Measurements from ENCODE around the gene MED12L. TPM values are rescaled to one million over a fixed set of nuclear protein-coding genes. Genes with fewer than 3 reads are reported as not detected.

MED12L gene
- polyA plus RNA-seq, 1 donor = 2.7 TPM

DNA sequence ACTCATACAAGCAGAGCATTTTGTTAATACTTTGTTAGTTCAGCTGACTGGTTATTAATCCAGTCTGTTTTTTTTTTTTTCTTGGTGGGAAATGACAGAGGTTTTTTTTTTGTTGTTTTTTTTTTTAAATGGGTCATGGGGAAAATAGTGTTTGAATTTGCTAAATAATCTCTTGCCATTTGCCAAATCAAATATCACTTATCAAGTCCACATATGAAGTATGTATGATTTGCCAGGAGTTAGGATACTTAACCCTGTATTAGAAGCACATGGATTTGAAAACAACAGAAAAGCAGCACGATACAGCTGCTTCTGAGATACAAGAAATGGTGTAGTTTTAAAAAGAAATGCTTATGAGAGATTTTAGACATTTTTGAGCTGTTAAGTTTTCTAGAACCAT, 171.3 kb downstream of the MED12L start:
- no peak for DNase-seq

- DNase-seq = no peak
These were observed 174.2 kb downstream of the MED12L start for GRCh38 chr3:151259664-151260063.

- no peak for DNase-seq
These were observed 177.5 kb downstream of the MED12L start for GRCh38 chr3:151262871-151263525.

DNA sequence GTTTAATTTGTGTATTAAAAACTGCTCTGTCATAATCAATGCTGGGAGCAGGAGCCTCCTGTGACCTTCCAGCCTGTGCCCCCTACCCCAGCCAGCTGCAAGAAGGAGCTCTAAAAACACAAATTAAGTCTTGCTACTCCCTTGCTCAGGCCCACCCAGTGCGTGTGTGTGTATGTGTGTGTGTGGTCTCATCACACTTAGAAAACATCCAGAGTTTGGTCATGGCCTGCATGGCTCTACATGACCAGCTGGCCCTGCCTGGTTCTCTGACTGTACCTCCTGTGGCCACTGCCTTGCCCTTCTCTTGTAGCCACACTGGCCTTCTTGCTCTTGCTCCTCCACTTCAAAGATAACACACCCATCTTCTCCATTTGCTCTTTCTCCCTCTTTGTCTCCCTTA, 179.1 kb downstream of the MED12L start:
- no peak for DNase-seq

DNA sequence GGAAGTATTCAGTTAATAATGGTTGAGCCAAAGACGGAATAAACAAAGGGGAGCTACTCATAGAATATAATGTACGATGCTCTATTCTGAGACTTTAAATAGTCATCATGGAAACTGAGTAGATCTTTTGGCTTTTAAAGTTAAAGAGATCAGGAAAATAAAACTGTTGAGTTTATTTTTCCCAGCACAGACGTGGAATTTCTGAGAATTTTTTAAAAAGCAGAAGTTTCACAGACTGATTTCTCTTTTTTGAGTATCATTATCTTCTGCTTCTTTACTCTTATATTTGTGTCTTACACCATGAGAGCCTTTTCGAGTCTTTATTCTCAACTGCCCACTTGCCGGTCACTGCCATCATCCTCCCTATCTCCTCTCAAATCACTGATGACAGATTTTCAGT, 179.7 kb downstream of the MED12L start:
- no peak for DNase-seq

GRCh38 chr3:151265866-151266265, 180.4 kb downstream of the MED12L start:
- DNase-seq = no peak

- no peak for DNase-seq
These were observed 181.6 kb downstream of the MED12L start for GRCh38 chr3:151267066-151267465.

DNA sequence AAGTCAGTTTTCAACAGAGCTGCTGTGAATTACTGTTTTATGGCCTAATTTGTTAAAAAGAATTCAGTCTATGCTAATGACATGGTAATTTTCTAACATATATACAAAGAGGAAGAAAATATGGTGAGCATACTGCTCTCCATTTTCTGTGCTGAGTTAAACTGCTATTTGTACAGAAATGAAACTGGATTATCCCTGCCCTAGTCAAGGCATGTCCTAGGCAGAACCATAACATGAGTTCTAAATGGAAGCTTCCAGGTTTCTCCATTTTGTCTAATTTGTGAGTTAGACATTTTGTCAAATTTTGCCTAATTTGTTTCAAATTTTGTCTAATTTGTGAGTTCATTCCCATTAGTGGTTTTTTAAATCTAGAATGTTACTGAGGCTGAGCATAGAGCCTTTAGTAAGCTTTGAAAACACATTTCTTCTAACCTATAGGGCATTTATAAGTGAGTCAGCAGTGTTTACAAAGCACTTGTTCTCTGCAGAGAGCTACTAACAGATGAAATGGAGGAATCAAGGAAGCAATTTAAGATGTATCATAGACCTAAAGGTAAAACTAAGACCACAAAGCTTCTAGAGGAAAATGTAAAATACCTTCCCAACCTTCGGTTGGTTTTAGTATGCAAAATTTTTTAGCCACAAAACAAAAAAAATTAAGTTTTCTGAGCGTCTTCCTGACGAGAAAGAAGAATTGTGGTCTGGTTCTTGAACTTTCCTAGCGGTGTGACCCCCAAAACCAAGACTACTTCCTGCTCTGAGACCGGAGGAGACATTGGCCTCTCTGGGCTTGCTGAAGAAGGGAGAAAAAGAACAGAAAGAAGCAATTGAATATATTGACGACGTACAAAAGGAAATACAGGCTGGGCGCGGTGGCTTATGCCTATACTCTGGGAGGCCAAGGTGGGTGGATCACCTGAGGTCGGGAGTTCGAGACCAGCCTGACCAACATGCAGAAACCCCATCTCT, 183.1 kb downstream of the MED12L start:
- no peak for DNase-seq

GRCh38 chr3:151269631-151270030, 184.2 kb downstream of the MED12L start:
- DNase-seq = no peak

DNA sequence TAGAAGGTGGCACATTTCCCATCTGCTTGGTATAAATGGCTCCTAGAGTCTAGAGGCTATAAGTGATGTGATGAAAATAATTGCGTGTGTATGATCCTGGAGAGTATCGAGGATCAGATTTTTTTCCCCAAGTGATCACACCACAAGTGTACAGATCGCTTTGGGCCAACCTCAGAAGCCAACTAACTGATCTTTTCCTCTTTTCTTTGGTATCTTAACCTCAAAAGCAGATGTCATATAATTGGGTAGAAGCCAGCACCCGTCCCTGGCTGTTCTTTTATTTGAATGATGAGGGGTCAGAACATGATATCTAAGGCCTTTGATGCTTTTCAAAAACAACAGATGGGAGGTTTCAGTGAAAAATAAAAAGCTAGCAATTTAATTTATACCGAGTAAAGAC, 189.6 kb downstream of the MED12L start:
- DNase-seq = no peak

- DNase-seq = no peak
These were observed 190.7 kb downstream of the MED12L start for GRCh38 chr3:151276038-151276686.

GRCh38 chr3:151276687-151277042, 191.2 kb downstream of the MED12L start:
- DNase-seq = no peak

- no peak for DNase-seq
These were observed 192.8 kb downstream of the MED12L start, which contains the start of gene P2RY14 for GRCh38 chr3:151278230-151278629. P2RY14 (minus strand) TSS chr3:151278542; CDS start chr3:151214316, 64,226 bp downstream.

GRCh38 chr3:151281671-151282324, 196.3 kb downstream of the MED12L start:
- no peak for DNase-seq

GRCh38 chr3:151282921-151283320, 197.5 kb downstream of the MED12L start:
- DNase-seq = peak; percentile 63

DNA sequence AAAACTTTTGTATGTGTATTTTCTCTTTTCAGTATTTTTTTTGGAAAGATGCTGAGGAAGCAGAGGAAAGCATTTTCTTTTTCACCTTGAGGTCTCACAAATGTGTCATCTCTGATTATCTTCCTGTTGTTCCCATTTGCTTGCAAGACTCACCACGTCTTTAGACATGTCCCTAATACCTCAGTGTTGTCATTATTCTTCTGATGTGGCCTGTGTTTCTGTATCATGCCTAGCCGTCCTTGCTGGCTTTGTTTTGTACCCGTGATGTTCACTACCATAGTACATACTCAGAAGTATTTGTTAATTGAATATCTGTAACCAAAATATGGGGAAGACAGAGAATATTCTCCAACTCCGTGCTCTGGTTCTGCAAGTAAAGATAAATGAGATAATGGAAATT, 197.9 kb downstream of the MED12L start:
- DNase-seq = no peak

- no peak for DNase-seq
These were observed 198.5 kb downstream of the MED12L start for GRCh38 chr3:151283907-151284461.

DNA sequence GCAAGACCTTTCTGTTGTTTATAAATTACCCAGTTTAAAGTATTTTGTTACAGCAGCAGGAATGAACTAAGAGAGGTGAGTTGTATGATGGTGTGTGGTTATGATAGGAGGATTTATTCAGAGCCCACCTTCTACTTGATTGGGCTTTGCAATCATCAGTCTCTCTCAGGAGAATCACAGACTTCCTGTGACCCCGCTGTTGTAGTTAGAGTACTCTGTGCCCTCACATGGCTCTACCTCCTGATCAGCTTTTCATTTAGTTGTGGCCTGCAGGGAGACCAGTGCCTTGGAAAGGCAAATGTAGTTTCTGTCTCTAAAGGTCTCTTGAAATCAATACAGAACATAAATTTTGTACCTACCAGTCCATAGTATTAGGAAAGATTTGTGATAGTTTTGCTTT, 200.5 kb downstream of the MED12L start:
- DNase-seq = no peak

DNA sequence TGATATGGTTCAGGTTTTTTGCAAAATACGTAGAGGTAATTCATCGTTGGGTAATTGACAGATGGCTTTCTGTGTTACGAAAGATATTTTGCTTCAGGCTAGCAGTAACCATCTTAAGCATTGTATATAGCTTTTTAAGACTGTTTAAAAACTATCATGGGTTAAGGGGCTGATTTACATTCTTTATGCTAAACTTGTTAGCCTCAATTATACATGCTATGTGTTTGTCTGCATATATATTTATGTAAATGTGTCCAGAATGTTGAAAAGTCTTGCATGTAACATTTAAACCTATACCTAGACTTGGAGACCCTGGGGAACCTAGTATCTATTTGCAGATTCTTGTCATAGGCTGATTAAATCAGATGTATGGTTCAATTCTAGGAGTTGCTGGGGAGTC, 204.0 kb downstream of the MED12L start:
- DNase-seq = no peak

- no peak for DNase-seq
These were observed 205.2 kb downstream of the MED12L start for GRCh38 chr3:151290673-151291072.

DNA sequence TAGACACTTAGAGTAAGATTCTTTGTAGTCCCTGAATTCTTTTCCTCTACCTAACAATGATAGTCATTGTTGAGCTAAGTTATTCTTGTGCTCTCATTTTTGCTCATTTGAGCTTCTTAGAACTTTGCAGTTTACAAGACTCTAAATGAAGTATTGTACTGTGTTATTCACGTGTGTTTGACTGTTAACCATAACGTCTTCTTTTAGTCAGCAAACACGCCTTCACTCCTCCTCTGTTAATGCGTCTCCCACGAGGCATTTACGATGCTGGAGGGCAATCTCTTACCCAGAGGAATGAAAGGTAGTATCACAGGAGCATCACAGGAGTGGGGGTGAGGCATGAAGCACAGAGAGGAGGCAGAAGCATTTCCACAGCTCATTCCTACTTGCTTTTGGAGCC, 207.7 kb downstream of the MED12L start:
- DNase-seq = no peak

- DNase-seq = no peak
These were observed 210.8 kb downstream of the MED12L start for GRCh38 chr3:151296226-151296625.

All from left kidney (tissue), 2 donors.